HG02588 (cell line): ENCODE measurements around the gene SSBP2.

Experiments
- ATAC-seq: cut with Tn5 transposase; IDR thresholded peaks from one replicate; pipeline ENCODE4 v1.9.1; 2021; ENCODE audit warnings: mild to moderate bottlenecking, moderate library complexity; ENCODE audit not compliant: unreplicated experiment

SSBP2 gene

GRCh38 chr5:81401266-81401665 is 349.6 kb downstream of the SSBP2 start:
- ATAC-seq, result no peak

DNA sequence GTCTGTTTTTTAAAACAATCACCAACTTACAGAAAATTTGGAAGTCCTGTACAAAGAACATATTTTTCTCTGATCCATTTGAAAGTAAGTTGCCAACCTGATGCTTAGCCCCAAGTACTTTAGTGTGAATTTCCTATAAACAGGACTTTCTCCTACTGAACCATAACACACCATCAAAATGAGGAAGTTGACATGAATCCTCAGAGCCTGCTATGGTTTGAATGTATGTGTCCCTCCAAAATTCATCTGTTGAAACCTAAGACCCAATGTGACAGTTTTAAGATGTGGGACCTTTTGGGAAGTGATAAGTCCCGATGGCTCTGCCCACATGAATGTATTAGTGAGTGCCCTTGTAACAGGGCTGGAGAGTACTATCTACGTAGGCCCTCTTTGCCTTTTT is 350.5 kb downstream of the SSBP2 start:
- no peak for ATAC-seq

DNA sequence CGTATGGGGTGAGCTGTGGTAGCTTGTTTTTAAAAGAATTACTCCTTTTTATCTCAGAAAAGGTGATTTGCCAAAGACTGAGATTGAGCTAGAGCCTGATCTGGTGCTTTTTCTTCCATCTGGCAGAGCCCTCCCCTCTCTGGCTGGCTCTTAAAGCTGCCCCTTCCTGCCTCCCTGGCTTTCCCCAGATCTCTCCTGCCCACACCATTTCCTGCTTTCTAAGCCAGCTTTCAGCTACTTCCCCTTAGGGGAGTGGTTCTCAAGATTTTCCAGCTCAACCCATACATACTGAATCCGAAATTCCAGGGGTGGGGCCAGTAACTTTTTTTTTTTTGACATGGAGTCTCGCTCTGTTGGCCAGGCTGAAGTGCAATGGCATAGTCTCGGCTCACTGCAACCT is 352.2 kb downstream of the SSBP2 start:
- no peak for ATAC-seq

- no peak for ATAC-seq
Measured at GRCh38 chr5:81397176-81397575, 353.7 kb downstream of the SSBP2 start.

DNA sequence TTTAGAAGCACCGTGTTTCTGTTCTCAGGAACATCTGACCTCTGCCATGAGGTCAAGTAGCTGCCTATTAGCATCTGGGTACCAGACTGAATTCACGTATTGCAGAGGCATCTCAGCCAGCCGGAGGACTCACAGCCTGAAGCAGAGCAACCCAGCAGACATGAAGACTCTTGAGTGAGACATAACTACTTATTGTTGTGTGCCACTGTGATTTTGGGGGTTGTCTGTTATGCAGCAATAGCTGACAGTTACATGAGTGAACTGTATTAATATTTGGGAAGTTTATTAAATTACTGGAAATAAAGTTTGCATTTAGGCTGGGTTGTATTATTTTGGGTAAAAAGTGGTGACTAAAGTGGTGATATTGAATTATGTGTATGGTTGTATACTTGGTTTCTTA is 355.6 kb downstream of the SSBP2 start:
- ATAC-seq, result no peak

GRCh38 chr5:81393783-81394718 is 356.8 kb downstream of the SSBP2 start, which contains the start of gene ACOT12:
Gene ACOT12 (minus strand): TSS chr5:81394134. CDS start chr5:81394114, 20 bp downstream.
- no peak for ATAC-seq

DNA sequence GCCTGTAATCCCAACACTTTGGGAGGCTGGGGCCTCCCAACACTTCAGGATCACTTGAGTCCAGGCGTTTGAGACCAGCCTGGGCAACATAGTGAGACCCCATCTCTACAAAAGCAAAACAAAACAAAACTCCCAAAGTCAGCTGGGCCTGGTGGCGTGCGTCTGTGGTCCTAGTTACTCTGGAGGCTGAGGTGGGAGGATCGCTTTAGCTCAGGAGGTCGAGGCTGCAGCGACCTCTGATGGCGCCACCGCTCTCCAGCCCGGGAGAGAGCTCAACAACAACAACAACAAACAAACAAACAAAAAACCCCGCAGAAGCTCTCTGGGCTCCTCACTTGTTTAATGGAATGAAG is 357.5 kb downstream of the SSBP2 start:
- ATAC-seq, result no peak

- no peak for ATAC-seq
Measured at GRCh38 chr5:81389025-81389424, 361.9 kb downstream of the SSBP2 start.

DNA sequence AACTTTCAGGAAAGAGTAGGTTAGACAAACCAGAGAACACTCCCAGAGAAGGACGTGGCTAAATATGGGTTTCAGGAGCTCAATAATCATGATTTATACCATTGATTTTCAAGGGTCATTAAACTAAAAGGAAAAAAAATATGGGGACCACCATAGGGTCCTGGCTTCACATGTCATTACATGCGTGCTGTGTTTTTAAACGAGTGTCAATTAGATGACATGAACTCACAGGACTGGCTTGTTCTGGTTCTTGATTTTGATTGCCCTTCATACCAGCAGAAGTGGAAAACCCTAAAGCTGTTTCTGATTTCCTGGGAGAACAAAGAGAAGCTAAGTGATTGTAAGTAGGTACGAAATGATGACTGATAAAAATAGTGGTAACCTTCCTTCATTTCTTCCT is 362.7 kb downstream of the SSBP2 start:
- no peak for ATAC-seq

- no peak for ATAC-seq
Measured at GRCh38 chr5:81383867-81384266, 367.0 kb downstream of the SSBP2 start.

- no peak for ATAC-seq
Measured at GRCh38 chr5:81371354-81371876, 379.5 kb downstream of the SSBP2 start.

GRCh38 chr5:81370912-81371311 is 380.0 kb downstream of the SSBP2 start:
- ATAC-seq, result no peak

DNA sequence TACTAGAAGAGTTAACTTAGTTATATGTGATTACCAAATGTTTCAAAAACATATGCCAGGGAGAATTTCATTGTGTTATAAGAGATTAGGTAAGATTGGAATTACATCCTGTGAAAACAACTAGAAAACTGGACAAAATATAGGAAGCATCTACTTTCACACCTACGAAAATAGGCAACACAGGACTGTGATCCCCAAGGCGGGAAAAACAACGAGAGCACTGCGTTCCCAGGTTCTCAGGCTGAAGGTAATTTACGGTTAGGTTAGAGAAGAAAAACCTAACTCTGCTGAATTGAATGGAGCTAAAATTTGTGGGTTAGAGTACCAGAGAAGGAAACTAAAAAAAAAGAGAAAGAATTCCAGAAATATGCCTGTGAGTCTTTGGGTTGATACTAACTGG is 385.4 kb downstream of the SSBP2 start:
- no peak for ATAC-seq

DNA sequence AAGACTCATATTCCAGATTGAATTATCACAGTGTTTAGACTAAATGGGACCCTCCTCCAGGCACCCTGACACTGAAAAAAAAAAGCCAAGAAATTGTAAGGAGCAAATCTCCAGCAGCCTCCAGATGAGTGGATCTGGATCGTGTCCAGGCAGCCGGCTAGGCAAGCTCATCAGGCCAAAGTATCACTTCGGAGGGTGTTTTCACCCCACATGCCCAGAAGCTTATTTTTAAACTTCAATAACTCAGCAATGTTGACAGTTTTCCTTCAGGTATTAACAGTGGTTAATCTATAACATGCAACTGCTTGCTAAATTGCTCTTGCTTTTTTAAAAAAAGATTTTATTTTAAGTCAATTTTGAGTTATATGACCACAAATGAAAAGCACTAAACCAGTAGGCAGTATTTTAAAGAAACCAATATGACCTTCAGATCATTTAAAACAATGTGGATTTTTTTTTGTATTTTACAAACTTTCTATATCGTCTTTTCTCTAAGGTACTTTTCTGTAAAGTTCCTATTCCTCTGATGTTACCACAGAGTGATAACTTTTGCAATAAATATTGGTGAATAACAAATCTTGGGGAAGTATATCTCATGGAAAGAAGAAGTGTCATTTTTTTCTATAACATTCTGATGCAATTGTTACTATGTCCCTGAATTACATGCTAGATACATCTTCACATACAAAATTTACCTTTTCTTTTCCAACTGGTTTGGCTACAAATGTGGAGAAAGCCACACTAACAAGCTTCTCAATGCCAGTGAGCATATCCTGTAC is 387.6 kb downstream of the SSBP2 start:
- ATAC-seq, result no peak
